Adrenal gland (tissue), 5 donors: Measurements from ENCODE around the gene GANC.

Experiments
- CTCF ChIP-seq, 6 experiments: fragments of 450-650 bp in 4 of 6; fragments of 200-600 bp in 2 of 6; sonication (generic) in 1 of 6; IDR thresholded peaks; 1 replicate in 5 of 6; 2 replicates in 1 of 6; pipeline versions ENCODE4 v1.5.1 to v1.8.0; 2016 to 2021; ENCODE audit warnings: antibody characterized with exemption in 6 of 6, mild to moderate bottlenecking in 2 of 6, moderate library complexity in 1 of 6
- POLR2A ChIP-seq, 2 donors: fragments of 450-650 bp; IDR thresholded peaks; one replicate each; pipeline ENCODE4 v1.6.1; 2017; ENCODE audit warnings: antibody characterized with exemption in 2 of 2, mild to moderate bottlenecking in 2 of 2, moderate library complexity in 1 of 2
- donor health status: DM: no; HTN: no; CAD: no.

- TF ChIP-seq POLR2A (IDR thresholded peaks at IDR 0.05) = no peak
- no peak for TF ChIP-seq CTCF (IDR thresholded peaks at IDR 0.05)
These were observed 72.5 kb downstream of the GANC start for GRCh38 chr15:42345504-42345903.
